Activated CD4-positive, alpha-beta T cell treated with anti-CD3 and anti-CD28 coated beads, Interleukin-2, Interleukin-6, amounts not matched to agents 100 ng/mL and 50 ng/mL, durations not matched to agents 16 hours and 8 hours (primary cell): ENCODE measurements around the gene GBX2.

Source experiments
- DNase-seq: peaks from one replicate; pipeline ENCODE4 v3.0.0-alpha.2; 2020

Gene GBX2

DNA sequence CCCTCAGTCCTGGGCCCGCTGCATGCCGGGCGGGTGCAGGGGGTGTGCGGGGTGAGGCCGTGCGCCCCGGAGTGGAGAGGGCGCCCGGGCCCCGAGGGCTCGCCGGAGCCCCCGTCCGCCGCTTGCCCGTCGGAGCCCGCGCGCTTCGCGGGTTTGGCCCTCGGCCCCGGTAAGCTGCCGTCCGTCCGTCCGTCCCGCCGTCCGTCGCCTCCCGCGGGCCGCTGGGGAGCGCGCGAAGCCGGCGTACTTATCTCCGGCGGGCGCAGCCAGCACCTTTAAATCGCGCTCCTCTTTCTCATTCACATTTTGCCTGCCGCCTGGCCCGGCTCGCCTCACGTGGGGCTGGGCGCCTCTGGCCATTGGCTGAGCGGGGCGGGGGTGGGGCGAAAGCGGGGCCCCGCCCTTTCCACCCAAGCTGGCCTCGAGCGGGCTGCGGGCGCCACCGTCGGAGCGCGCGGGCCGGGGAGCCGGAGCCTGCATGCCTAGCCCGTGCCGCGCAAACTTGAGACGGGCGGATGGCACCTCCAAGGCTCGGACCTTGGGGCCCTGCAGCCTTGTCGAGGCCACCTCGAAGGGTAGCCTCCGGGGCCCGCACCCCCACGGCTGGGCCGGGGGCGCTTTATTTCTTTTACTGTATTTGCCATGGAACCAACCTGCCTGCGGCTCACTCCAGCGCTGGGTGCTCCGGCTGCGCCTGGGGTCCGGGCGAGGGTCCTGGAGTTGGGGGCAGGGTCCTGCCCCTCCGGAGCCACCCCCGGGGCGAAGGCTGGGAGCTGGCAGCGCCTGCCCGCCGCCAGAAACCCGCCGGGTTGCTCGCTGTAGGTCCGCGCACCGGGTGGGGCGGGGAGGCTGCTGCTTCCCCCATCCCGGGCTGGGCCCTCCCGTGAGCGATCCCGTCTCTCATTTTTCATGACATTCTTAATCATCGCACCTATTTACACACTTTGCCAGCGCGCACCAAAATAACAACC is at the start of gene GBX2:
GBX2 (minus strand) TSS at position 277 of the 971 bp plus-strand sequence. CDS start 415 bp downstream, outside the sequence.
- DNase-seq: no peak

DNA sequence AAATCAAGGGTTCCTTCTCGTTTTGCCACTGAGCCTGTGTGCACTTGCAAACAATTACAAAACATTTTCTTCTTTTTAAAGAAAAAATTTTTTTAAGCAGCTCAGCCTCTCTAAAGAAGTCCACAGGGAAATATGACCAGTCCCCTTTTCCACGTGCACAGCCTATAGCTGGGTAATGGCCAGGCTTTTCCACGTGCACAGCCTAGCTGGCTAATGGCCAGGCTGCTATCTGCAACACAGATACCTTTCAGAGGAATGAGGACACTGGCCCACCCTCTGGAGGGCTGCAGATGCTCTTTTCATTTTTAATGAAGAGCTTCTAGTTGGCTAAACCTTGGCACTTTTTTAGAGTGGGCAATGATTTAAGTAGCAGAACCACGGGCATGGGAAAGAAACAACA is 49.7 kb upstream of the GBX2 start:
- no peak for DNase-seq

DNA sequence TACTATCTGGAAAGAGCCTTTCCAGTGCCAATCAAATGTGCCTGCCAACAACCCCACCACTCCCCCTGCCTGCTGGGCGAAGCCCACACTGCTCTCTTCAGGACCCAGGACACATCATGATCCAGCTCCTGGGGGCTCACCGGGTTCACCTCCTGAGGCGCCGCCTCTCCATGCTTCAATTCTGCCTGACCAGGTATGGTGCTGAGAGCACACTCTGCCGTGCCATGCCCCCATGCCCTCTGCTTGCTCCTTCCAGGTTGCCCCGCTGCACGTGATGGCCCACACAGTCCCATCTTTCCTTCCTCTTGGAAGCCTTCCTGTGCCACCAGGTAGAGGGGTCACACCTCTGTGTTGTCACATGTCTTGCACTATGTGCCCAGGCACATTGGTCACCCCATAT is 48.5 kb upstream of the GBX2 start:
- DNase-seq: no peak

DNA sequence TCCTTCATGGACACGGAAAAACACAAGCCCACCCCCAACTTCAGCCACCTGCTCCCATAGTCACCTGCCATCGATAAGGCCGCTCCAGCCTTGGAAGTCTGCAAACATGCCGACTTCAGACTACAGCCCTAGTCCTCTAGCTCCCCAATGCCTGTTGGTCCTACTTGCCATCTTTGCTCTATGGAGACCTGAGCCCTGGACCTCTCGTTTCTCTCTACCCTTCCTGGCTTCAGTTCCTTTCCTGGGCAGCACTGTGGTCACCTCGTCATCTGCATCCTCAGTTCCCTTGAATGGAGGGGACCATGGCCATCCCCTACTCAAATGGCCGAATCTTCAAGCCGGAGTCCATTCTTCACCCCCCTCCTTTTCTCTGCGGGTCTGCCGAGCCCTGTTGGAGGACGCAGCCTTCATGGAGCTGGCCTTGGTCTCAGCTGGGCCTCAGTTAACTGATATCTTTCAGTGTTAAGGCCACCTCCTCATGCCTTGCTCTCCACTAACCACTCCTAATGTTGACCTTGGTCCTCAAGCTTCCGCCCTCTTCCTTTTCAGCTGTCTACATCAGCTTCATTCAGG is 47.7 kb upstream of the GBX2 start:
- DNase-seq: no peak

DNA sequence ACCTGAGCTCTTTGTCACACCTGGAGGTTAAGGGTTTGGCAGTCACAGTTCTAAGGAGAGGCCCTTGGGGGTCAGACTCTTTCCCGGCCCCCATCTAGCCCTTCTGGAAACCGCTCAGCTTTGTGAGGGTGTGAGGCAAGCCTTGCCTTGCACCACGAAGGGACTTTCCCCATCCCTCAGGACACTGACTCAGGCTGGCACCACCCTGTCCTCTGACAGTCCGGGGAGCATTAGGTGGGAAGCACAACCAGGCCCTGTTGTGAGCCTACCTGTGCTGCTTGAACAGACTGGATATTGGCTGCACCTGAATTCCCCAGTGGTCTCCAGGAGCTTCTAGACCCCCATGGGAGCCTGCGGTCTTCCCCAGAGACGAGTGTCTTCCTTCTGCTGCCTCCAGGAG is 47.0 kb upstream of the GBX2 start:
- no peak for DNase-seq

- DNase-seq: no peak
Measured at GRCh38 chr2:236214376-236214995, 46.3 kb upstream of the GBX2 start.

DNA sequence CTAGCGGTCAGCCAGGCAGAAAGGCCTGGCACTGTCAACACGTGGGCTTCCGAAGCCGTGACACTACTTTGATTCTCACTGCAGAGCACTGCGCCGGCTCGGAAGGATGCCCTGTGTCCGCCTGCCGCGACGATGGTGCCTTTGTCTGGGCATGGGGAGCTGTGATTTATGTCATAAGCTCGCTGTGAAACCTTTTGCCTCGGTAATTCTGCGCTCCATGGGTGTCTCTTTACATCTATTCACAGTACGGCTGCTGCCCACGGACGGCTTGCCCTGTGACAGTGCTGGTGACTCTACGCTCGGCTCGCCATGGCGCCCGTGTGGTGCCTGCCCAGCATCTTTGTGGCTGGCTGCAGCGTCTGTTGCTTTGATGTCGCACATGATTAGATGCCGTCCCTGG is 43.1 kb upstream of the GBX2 start:
- DNase-seq: no peak

DNA sequence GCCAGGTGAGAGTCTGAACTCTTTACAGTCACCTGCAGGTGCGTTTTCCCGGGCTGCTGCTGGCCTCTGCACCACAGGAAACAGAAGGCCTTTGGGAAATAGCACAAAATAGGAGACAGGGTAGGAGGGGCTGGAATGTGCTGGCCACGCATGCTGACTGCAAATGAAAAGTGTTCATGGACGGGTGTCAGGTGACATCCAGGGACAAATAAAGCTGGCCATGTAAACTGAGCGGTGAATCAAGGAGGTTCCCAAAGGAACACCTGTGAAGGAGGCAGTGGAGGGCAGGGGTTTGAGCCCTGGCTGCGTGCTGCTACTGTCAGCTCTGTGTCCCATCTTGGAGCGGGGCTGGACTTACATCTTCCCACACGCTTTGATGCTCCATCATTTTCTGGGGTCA is 42.4 kb upstream of the GBX2 start:
- DNase-seq: no peak

DNA sequence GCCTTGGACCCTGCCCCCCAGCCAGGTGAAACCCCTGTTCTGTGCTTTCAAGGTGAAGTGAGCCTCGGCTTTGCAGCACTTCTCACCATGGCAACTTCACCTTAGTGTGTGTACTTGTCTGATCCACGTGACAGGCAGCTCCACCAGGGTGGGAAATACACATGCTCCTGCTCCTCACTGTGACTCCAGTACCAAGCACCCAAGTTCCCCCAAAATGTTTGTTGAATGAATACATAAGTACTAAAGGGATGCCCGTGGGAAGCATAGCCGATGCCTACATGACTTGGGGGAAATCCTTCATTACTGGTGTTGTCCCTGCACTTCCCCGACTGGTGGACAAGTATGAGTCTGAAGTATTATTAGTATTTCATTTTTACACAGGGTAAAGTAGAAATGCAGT is 41.8 kb upstream of the GBX2 start:
- no peak for DNase-seq

GRCh38 chr2:236209535-236209934 is 41.3 kb upstream of the GBX2 start:
- no peak for DNase-seq

DNA sequence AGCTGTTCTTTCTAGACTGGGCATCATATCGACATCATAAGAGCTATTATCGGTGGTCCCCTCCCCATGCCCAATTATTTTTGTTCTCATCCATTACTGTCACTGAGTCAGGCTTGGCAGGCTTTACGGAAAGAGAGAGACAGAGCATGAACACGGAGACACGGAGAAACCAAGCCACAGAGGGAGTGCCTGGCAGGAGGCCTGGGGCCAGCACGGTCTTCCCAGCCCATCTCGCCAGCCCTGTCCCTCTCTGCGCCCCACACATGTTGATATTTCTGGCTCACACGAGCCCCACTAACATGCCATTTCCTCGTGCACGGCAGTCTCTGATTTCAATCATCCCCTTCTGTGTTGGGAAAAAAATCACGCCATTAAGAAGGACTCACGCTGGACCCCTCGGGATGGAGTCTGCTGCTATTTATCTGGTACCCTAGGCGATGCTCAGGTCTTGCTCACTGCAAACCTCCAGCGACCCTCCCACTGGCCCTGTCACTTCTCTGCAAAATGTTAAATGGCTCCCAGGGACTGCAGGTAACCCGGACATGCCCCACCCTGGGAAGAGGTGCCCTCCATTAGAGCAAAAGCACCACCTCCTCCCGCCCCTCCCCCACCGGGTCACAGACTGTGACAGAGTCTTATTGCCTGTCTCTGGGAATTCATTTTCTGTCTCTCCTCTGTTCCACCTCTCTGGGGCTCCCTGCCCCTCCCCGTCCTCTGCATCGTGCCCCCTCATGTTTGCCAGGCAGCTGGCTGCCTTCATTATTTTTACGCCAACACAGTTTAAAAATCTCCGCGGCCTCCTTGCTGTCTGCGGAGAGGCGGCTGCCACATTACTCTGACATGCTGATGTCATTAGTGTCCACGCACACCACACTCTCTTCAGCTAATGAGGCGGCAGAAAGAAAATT is 40.1 kb upstream of the GBX2 start:
- DNase-seq: no peak

DNA sequence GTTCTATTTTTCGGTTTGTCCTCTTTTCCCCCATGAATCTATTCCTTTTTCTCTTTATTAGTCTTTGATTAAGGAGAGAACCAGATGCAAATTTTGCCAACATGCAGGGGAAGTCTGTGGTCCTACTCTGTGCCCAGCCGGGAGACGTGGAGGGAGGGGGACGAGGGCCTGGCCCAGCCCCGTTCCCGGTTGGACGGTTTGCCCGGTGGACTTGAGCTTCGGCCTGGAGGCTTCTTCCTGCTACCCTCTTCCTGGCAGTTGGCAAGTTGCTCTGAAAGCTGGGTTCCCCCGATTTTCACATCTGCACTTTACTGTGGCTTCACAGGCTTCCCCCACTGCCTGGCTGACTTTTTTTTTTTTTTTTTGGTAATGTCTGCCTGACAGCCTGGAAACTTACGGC is 39.3 kb upstream of the GBX2 start:
- no peak for DNase-seq

GRCh38 chr2:236205867-236206645 is 37.9 kb upstream of the GBX2 start:
- DNase-seq: no peak

DNA sequence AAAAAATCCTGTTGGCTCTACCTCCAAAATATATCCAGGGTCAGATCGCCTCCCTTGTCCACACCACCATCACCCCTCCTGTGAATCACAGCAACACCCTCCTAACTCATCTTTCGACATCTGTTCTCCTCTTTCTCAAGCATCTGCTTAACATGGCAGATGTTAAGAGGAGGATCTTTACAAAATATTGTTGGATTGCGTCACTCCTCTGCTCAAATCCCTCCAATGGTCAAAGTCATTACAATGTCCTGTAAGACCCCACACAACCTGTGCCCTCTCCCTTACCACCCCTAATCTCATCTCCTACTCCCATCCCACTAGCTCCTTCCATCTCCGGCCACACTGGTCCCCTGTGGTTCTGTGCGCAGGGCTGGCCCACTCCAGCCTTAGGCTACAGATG is 36.8 kb upstream of the GBX2 start:
- DNase-seq: no peak

DNA sequence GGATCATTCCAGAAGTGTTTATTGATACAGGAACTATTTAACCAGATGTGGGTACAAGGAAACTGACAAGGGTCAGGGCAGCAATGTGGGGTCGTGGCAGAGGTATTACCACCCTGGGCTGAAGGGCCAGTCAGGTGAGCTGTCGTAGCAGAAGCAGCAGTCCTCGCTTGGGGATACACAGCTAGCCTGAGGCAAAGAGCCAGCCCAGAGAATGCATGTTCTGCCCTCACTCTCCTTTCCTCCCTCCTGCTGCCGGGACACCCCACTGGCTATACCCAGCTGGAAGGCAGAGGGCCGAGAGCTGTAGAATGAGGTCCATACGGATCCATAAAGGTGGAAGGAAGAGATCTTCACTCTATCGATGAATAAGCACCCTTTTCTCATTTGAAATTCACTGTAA is 32.2 kb upstream of the GBX2 start:
- DNase-seq: no peak

GRCh38 chr2:236196366-236196765 is 28.2 kb upstream of the GBX2 start:
- DNase-seq: no peak

- no peak for DNase-seq
Measured at GRCh38 chr2:236195726-236196125, 27.5 kb upstream of the GBX2 start.

GRCh38 chr2:236194786-236195185 is 26.6 kb upstream of the GBX2 start:
- no peak for DNase-seq

- no peak for DNase-seq
Measured at GRCh38 chr2:236193026-236193425, 24.8 kb upstream of the GBX2 start.

DNA sequence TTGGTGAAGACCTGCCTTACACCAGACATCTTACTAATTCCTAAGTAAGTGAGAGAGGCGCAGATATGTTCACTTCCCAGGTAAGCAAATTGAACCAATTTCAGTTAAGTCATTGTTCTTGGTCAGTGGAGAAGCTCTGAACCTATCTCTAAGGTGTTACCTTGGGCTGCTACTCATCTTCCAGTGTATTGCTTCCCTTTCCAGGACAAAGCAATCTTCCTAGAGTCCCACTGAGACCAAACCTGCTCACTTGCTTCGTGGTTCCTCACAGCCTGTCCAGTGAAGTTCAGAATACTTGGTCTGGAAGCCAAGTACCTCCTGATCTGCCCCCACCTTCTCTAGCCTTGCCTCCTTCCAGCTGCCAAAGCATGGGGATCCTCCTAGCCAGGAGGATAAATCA is 22.5 kb upstream of the GBX2 start:
- DNase-seq: no peak

GRCh38 chr2:236184701-236185100 is 16.5 kb upstream of the GBX2 start:
- DNase-seq: no peak

DNA sequence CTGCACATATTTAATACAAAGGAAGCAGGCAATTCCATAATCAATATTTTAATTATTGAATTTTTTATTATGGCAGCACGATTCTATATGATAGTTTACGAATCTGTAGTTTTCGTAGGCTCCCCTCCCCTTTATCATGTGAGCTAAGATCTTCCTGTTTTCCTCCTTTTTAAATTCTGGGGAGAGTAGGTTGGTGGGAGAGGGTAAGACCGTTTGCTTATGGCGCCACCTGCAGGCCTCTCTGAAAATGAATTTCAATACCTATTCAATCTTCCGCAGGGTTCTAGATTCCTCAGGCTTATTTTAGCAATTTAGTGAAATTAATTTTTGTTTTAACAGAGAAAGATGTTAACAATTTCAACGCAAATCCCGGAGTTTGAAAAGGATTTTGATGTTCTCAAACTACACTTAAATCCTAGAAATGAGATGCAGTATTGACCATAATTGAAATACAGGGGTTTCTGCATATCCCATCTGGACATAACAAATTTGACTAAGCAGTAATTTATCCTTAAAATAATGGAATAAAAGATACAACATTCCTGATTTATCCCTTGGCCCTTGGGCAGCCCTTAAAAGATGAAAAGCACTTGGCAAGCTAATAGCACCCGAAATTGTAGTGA is 12.8 kb upstream of the GBX2 start:
- DNase-seq: peak; percentile 54
